GM19467 (cell line): ENCODE measurements around the gene LYRM7.
"Not testable (repeated sequence)": the region's sequence is repeated elsewhere in the genome, so short reads cannot be mapped to it uniquely, and the experiment has no call there.

Experiments
- ATAC-seq: cut with Tn5 transposase; IDR thresholded peaks from one replicate; pipeline ENCODE4 v1.9.1; 2021; ENCODE audit warnings: mild to moderate bottlenecking, moderate library complexity; ENCODE audit not compliant: unreplicated experiment

Gene LYRM7

DNA sequence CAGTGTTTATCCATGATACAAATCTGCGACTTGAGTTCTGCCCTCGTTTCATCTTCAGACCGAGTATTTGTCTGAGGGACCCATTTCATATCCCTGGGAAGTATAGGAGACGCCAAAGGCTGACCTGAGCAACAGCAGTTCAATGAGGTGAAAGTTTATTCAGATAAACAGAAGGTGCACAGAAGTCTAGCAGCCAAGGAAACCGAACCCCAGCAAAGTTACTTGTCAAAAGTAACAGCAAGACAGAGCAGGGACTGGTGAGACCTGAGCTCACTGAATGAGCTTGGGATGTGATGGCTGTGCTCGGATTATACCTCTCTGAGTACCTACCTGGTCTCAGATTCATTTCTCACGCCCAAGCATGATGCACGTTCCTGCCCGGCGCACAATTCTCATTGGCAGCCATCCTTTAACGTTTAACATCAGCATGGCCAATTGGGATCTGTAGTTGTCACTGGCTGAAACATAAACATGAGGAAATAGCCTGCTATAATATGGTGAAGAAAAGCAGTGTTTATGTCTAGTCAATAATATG lies 599 bp downstream of the LYRM7 start:
- no peak for ATAC-seq

DNA sequence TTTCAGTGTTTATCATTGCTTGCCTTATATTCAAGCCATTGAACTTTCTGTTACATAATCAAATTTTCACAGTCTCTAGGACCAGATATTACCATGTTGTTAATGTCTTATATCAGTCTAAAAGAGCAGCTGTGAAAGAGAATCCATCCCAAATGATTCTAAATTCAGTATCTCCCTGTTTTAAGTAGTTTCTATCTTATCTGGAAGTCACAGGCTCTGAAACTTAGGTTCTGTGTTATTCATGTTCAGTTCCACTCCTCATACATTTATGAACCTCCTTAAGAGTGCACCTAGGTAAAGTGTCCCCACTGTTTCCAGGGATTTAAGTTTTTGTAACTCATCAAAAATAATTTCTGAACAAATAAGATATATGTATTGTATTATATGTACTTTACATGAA lies 9.7 kb downstream of the LYRM7 start:
- ATAC-seq, result no peak

DNA sequence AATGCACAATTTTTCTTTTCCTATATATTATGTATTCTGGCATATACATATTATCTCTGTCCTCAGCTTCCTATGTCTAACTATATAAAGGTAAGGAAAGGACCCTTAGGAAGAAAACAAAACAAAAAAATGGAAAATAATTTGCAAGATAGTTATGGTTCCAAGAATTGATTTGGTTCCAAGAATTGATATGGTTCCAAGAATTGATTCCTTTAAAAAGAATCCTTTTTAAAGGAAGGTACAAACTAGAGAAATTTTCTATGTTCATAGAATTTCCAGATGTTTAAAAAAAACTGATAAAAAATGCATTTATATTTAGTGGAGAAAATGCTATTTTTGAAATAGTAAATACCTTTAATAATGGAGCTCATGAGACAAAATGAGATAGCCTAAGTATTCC lies 12.1 kb downstream of the LYRM7 start:
- no peak for ATAC-seq

DNA sequence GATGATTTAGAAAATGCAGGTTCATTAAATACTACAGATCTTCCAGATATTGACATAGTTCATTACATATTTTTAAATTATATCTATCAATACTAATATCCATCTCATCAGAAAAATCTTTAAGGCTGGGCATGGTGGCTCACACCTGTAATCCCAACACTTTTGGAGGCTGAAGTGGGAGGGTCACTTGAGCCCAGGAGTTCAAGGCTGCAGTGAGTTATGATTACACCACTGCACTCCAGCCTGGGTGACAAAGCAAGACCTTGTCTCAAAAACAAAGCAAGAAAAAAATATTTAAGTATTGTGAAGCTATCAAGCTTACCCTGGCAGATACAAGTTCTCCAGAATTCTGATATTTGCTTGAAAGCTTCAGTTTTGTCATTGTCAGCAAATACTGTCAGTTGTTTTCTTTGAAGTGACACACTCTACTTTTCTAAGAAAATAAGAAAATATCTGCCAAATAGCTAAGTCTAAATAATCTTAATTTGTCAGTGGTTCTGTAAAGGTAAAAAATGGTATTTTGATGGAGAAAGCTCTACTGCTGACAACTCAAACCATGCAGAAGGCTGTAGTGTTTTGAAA lies 14.9 kb downstream of the LYRM7 start:
- ATAC-seq, result no peak

DNA sequence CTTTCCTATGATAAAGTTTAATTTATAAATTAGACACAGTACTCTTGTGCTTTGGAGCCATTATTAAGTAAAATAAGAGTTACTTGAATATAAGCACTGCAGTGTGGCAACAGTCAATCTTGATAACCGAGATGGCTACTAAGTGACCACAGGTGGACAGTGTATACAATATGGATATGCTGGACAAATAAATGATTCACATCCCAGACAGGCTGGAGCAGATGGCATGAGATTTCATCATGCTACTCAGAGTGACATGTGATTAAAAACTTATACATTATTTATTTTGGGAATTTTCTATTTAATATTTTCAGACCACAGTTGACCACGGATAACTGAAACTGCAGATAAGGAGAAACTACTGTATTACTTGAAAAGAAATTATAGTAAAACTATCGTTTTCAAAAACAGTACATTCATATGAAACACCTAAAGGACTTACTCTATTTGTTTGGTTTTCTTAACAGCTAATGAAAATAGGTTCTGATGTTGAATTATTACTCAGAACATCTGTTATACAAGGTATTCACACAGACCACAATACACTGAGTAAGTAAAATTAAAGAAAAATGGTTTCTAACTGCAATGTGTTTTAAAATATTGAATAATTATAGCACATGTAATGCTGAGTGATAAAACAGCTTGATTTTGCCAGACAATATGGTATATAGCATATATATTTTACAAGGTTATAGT lies 16.0 kb downstream of the LYRM7 start:
- no peak for ATAC-seq

DNA sequence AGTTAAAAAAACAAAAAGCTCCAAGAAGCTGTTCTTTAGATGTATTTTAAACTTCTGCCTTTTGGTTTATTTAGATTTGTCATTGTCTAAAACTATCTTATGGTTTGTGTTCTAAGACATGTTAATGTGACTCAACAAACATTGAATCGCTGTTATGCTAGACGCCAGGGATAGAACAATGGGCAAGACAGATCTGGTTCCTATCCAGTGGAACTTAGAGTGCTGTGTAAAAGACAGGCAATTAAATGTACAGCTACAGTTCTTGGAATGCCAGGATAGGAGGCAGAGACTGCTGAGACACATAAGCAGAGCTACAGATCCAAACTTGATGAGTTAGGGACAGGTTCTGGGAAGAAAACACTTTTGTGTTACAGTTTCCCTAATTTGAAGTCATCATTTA lies 22.4 kb downstream of the LYRM7 start:
- no peak for ATAC-seq

DNA sequence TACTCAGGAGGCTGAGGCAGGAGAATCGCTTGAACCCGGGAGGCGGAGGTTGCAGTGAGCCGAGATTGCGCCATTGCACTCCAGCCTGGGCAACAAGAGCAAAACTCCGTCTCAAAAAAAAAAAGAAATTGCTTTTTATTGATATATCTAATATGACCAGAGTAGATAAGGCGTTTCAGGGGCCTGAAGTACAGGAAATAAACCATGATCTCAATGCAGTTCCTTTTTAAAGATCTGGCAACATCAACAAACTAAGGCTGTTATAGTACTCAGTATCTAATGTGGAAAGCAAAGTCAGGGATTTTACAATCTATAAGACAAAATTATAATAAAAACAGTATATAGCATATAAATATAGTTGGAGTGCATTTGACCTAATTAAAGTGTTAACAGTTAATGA lies 23.2 kb downstream of the LYRM7 start:
- not testable (repeated sequence) for ATAC-seq

DNA sequence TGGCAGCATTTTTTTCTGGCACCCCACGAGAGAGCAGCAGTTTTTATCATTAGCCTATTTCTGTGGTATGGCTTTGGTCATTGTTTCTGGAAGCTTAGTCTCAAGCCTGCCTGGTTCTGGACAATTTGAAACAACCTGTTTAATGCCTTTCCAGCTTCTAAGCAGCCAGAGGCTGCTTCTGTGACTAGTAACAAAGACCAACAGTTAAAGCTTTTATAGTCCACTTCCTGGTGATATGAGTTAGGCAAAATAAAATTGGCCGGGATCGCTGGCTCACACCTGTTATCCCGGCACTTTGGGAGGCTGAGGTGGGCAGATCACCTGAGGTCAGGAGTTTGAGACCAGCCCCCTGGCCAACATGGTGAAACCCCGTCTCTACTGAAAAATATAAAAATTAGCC lies 24.0 kb downstream of the LYRM7 start:
- no peak for ATAC-seq

DNA sequence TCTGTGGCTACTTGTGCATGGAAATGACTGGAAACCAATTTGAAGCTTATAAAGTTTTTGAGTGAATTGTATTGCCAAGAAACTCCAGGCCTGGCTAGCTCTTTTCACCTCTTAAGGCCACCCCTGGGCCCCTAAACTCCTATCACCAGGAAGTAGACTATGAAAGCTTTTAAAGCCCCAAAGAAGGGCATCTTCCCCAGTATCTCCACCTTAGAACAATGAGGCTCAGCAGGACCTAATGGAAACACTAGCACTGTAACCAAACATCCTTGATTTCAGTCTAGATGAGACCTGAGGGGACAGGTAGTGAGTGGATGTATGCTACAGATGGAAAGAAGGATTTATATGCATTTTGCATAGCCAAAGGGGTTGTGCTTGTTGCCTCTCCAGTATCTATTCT lies 25.0 kb downstream of the LYRM7 start:
- ATAC-seq, result no peak

DNA sequence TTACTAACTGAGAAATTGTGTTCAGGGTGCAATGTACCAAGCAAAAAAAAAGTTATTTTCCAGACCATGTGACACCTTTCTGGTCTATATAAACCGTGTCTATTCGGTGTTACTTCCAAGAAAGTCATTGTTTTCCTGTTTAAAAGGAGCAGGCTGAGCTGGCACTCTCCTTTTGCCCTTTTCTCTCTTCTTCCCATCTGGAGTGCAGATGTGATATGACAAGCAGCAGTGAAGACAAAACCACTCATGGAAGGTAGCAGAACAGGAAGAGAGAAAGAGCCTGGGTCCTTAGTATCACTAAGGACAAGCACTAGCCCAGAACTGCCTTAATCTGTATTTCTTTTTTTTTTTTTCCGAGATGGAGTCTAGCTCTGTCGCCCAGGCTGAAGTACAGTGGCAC lies 25.6 kb downstream of the LYRM7 start:
- ATAC-seq, result no peak

DNA sequence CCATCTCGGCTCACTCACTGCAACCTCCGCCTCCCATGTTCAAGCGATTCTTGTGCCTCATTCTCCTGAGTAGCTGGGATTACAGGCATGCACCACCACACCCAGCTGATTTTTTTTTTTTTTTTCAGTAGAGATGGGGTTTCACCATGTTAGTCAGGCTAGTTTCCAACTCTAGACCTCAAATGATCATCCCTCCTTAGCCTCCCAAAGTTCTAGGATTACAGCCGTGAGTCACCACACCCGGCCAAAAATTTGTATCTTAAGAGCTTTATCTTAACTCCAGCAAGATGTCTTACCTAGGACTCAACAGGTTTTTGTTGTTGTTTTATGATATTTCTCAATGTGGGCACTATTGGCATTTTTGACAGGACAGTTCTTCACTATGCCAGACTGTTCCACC lies 27.9 kb downstream of the LYRM7 start:
- no peak for ATAC-seq

DNA sequence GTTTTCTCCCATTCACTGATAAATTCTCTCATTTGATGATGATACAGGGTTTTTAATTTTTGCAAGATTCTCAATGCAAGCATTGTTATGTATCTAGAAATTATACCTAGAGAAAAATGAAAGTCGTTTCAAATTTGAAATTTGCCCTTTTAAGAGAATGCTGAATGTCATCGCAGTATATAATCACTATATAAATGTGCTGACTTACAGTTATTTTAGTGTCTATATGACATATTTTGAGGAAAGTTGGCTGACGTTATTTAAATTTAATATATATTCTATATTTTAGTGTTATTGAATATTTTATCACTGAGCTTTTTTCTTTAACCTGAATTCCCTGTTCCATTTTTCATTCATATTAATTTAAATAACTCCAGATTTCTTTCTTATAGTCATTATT lies 29.8 kb downstream of the LYRM7 start:
- ATAC-seq, result no peak

DNA sequence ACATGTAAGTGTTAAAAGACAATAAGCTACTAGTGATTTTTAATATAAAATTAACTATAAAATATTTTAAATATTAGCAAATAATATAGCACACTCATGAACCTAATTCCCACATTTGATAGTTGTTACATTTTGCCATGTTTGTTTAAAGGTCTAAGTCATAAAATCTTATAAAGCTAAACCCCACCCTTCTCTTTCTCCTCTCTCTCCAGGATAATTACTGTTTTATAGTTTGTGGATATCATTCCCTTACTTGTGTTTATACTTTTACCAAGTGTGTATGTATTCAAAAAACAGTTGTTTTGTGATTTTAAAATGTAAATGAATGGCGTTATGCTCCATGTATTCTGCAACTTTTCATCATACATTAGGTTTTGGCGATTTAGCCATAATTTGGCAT lies 34.2 kb downstream of the LYRM7 start:
- no peak for ATAC-seq

DNA sequence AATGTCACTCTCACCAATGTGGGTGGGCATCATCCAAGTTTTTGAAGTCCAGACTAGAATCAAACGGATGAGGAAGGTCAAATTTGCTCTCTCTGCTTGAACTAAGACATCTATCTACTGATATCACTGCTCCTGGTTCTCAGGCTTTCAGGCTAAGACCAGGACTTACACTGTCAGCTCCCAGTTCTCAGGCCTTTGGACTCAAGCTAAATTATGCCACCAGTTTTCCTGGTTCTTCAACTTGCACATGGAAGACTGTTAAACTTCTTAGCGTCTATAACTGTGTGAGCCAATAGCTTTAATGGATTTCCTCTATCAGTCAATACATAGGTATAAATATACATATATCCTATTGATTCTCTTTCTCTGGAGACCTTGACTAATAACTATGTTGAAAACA lies 35.3 kb downstream of the LYRM7 start:
- ATAC-seq, result no peak

DNA sequence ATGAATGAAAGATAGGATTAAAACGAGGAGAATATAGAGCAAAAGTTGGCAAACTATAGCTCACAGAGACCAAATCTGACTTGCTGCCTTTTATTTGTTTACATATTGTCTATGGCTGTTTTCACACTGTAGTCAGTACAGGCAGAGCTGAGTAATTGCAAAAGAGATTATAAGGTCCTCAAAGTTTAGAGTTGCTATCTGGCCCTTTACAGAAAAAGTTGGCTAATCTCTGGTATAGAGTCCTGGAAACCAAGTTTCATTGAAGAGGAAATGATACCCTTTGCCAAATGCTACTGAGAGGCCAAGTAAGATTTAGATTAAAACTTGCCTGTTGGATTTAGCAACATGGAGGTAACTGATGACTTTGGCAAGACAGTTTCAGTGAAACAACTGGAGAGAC lies 36.0 kb downstream of the LYRM7 start:
- ATAC-seq, result no peak

DNA sequence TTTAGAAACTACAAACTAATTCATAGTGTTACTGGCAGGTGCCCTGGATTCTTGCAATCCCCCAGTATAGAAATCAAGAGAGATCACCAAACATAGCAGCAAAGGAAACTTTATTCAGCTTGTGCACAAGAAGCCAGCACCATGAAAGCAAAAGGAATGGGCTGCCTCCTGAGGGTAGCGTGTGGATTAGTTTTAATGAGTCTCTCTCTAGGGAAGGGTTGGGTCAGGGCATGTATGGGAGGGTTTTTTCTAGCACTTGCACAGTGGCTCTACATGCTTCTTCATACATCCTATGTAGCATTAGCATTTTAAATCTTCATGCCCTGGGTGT lies 38.4 kb downstream of the LYRM7 start:
- no peak for ATAC-seq

DNA sequence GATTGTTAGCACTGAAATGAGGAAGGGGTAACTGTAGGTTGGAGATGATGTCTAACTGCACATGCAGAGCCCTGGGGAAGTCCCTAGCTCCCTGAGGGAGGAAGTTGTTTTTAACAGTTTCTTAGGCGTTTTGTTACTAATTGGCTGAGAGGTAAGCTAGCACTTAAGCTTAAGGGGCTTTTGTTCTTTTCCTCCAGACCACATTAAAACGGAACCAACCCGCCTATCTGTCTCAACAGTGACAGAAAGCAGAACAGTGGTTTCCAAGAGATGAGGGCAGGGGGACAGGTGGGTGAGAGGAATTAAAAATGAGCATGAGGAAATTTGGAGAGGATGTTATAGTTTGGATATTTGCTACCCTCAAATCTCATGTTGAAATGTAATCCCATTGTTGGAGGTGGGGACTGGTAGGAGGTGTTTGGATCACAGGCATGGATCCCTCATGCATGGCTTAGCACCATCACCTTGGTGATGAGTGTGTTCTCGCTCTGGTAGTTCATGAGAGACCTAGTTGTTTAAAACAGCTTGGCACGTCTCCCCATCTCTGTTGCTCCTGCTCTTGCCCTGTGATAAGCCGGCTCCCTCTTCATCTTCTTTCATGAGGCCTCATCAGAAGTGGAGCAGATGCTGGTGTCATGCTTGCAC lies 38.9 kb downstream of the LYRM7 start:
- ATAC-seq, result peak; percentile 87

DNA sequence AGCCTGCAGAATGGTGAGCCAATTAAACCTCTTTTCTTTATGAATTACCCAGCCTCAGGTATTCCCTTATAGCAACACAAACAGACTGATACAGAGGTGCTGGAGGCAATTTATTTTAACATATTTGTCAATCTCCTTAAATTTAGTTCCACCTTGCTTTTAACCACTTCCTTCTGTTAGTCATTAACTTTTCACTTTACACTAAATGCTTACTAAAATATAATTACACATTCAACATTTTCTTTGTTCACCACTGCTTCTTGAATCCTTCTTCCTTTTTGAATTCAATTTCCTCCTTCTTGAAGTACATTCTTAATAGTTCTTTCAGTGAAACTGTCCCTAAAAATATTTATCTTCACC lies 39.4 kb downstream of the LYRM7 start:
- ATAC-seq, result no peak

DNA sequence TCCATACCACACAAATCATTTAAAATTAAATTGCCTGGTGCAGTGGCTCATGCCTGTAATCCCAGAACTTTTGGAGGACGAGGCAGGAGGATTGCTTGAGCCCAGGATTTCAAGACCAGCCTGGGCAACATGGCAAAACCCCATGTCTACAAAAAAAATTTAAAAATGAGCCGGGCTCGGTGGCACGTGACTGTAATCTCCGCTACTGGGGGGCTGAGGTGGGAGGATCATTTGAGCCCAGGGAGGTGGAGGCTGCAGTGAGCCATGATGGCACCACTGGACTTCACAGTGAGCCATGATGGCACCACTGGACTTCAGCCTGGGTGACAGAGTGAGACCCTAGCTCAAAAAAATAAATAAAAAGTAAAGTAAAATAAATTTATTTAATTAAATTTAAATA lies 40.9 kb downstream of the LYRM7 start:
- ATAC-seq, result no peak

DNA sequence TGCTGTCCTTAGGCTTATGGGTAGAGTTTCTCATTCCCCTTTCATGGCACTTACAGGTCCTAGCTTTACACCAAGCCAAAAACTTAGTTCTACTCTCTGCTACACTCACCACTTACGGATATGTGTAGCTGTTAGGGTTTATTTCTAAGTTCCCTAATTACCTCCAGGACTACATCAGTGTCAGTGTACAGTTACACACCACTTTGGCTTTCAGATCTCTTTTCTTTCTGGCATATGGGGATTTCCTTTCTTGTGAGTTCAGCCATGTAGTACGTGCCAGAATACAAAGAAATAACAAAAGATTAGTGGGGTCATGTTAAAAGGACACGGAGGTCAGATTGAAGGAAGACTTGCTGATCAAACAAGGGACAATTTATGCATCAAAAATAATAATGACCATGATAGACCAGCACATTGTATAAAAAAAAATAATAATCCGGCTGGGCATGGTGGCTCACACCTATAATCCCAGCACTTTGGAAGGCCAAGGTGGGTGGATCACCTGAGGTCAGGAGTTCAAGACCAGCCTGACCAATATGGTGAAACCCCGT lies 41.8 kb downstream of the LYRM7 start:
- ATAC-seq, result no peak

DNA sequence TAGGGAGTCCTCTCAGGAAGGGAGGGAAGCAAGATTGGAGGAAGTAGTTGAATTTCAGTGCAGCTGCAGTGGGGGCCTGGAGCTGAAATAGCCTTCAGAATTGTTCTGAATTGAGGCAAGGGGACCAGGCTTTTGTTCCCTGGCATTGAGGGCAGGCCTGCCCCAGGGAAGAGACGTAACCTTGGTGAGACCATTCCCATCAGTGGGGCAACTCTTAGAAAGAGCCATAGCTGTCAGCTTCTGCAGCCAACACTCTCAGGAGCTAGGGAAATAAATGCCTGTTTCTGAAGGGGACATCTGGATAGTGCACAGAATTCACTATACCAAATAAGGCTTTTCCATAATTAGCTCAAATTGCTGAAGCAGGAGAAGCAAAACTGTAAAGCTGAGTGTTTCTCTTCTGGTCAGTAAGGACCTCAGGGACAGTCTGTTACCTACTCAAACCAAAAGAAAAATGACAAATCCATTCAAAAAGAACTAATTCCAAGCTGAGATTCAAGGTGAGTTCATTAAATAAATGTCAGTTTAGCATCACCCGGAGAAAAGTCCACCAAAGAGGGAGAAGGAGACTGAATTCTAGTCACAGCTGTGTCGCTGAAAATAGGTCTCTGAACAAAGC lies 44.0 kb downstream of the LYRM7 start:
- ATAC-seq, result no peak

DNA sequence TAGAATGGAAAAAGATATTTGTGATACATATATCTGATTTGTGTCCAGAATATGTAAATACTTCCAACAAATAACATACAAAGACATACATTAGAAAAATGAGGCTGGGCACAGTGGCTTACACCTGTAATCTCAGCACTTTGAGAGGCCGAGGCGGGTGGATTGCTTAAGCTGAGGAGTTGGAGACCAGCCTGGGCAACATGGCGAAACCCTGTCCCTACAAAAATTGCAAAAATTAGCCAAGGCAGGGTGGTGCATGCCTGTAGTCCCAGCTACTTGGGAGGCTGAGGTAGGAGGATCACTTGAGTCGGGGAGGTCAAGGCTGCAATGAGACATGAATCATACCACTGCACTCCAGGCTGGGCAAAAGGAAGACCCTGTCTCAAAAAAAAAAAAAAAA lies 47.0 kb downstream of the LYRM7 start:
- ATAC-seq, result no peak
